Gastroesophageal sphincter (tissue), 3 donors: ENCODE measurements around the gene RYR3.

Source experiments
- CTCF ChIP-seq, 4 experiments: fragments of 200-600 bp in 2 of 4; fragments of 450-650 bp in 2 of 4; sonication (generic) in 1 of 4; IDR thresholded peaks; one replicate each; pipeline ENCODE4 v1.5.1; 2017 to 2019; ENCODE audit warnings: antibody characterized with exemption in 4 of 4, mild to moderate bottlenecking in 2 of 4, moderate library complexity in 2 of 4
- EP300 ChIP-seq: sonication (generic); formaldehyde crosslinking; IDR thresholded peaks from one replicate; pipeline ENCODE4 v1.6.1; 2017; ENCODE audit warnings: antibody characterized with exemption, mild to moderate bottlenecking
- POLR2A ChIP-seq, 2 donors: fragments of 450-650 bp; IDR thresholded peaks; one replicate each; pipeline ENCODE4 v1.6.1; 2017; ENCODE audit warnings: antibody characterized with exemption in 2 of 2, mild to moderate bottlenecking in 2 of 2, moderate library complexity in 1 of 2
- POLR2AphosphoS5 ChIP-seq: sonication (generic); formaldehyde crosslinking; IDR thresholded peaks from one replicate; pipeline ENCODE4 v1.6.1; 2017; ENCODE audit warnings: antibody characterized with exemption

DNA sequence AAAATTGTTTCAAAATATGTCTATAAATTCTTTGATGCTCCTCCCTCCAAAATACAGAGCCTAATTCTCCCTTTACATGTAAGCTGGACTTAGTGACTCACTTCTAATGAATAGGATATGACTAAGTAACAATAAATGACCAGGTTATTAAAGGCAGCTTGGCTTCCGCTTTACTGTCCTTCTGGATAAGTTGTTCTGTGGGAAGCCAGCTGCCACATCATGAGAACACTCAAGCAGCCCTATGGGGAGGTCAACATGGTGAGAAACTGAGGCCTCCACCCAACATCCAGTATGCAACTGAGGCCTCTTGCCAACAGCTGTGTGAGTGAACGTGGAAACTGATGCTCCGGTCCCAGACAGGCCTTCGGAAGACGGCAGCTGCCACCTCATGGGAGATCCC is 410.2 kb downstream of the RYR3 start:
- no peak for TF ChIP-seq CTCF (IDR thresholded peaks at IDR 0.05)
- no peak for TF ChIP-seq POLR2AphosphoS5
- no peak for TF ChIP-seq POLR2A (IDR thresholded peaks at IDR 0.05)
- TF ChIP-seq EP300: no peak
